ENCODE results near the gene PTH2. TPM values are rescaled to one million over a fixed set of nuclear protein-coding genes. Genes with fewer than 3 reads are reported as not detected.
A peak's percentile ranks its signal among the peaks of the same experiment; 100 is the strongest.

The PTH2 gene
- total and polyA plus RNA-seq, 2 of the 8 experiments (the other 6 are each of a cell fraction or from before 2014, with no cell fraction given), result not detected

- TF ChIP-seq EZH2 (IDR thresholded peaks at IDR 0.05; ENCODE audit: low read depth, low read length, severe bottlenecking) (no peak), MAX (IDR thresholded peaks at IDR 0.05) (peak; percentile 95), RXRA (IDR thresholded peaks at IDR 0.05; ENCODE audit: insufficient read depth, low read depth, low read length) (no peak), MAFK (IDR thresholded peaks at IDR 0.05; ENCODE audit: low read depth, low read length) (peak; percentile 62; the same call in 1 of the 2 replicates), SIX5 (IDR thresholded peaks at IDR 0.05; ENCODE audit: low read depth, low read length) (no peak), FOSL1 (IDR thresholded peaks at IDR 0.05; ENCODE audit: insufficient read depth, low read depth, low read length) (no peak), JUN (IDR thresholded peaks at IDR 0.05; ENCODE audit: low read depth, low read length) (no peak), TEAD4 (IDR thresholded peaks at IDR 0.05; ENCODE audit: low read depth, low read length) (no peak), ASH2L (IDR thresholded peaks at IDR 0.05; ENCODE audit: low read length) (no peak)
These were observed 7.6 kb upstream of the PTH2 start (continued) for GRCh38 chr19:49430678-49431329.
